Stimulated activated CD4-positive, alpha-beta T cell treated with anti-CD3 and anti-CD28 coated beads, TNF-alpha, amount 100 ng/mL, for 1 hour (primary cell): ENCODE data around the gene CEP95.
"Not testable (repeated sequence)": the region's sequence is repeated elsewhere in the genome, so short reads cannot be mapped to it uniquely, and the experiment has no call there.

Experiments
- DNase-seq, 3 donors: peaks; one replicate each; pipeline ENCODE4 v3.0.0-alpha.2; 2020; ENCODE audit warnings: low read depth in 3 of 3, low spot score in 1 of 3

CEP95 gene

DNA sequence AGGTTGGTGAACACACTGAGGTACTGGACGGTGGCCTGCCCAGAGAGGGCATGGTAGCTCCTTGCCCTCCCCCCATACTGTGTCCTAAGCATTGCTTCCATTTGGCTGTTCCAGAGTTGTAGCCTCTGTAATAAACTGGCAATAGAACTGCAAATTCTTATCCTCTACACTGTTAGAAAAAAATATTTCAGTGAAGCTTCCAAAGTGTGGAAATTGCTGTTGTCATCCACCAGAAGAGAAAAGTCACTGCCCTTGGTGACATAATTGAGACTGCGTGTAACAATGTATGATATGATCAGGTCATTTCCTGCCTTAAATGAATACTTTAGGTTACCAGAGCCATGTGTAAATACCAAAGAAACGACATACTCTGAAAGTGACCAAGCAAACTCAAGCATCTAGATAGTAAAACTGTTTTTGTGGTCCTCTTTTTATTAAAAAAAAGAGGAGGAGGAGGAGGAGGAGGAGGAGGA, 65.9 kb downstream of the CEP95 start:
- DNase-seq, result no peak

DNA sequence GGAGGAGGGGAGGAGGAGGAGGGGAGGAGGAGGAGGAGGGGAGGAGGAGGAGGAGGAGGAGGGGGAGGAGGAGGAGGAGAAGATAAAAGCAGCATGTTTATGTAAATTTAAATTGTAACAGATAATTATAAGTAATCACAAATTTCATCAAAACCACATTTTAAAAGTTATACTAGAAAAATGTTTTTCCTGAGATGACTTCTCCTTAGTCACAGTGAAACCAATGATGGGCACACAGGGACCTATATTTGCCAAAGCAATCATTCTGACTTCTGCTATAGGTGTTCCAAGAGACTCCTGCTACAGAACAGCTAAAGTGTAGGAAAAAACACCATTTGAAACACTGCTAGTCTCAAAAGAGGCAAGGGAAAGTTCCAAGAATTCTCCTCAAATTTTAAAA, 66.4 kb downstream of the CEP95 start:
- DNase-seq, result no peak

DNA sequence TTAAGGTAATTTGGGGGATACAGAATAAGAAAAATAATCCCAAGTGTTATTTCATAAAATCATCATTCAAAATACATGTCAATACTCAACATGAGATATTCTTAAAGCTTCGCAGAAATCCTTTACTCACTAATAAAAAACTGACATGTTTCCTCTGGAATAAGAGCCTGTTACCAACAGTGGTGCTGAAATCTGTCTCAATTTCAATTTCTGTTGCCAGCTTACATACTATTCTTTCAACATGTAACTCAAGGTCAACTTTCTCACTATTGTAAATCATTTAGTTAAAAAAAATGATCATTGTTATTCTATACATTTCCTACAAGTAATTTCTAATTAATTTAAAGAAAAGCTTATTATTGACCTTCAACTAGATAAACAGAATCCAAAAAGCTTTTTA, 67.9 kb downstream of the CEP95 start:
- no peak for DNase-seq

- no peak for DNase-seq
Measured at GRCh38 chr17:64575431-64575830, 68.7 kb downstream of the CEP95 start.

DNA sequence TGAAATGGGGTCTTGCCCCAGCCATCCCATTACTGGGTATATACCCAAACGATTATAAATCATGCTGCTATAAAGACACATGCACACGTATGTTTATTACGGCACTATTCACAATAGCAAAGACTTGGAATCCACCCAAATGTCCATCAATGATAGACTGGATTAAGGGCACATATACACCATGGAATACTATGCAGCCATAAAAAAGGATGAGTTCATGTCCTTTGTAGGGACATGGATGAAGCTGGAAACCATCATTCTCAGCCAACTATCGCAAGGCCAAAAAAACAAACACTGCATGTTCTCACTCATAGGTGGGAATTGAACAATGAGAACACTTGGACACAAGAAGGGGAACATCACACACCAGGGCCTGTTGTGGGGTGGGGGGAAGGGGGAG, 70.2 kb downstream of the CEP95 start:
- not testable (repeated sequence) for DNase-seq

DNA sequence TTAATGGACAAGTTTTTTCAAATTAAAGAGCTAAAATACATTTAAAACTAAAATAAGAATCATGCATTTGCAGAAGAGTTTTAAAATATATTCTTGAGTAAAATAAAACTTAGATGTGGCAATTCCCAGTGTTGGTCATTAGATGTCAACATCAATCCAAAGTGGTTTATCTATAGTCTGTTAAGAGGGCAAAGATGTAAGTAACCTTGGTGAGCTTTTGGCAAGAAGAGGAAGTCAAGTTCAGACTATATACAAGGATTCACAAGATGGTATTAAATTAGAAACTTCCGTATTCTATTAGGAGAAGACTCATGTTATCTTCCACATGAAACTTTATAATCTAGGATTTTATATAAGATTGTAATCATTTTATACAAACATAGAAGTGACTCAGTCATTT, 73.1 kb downstream of the CEP95 start:
- no peak for DNase-seq

GRCh38 chr17:64580384-64581315, 73.9 kb downstream of the CEP95 start:
- no peak for DNase-seq

DNA sequence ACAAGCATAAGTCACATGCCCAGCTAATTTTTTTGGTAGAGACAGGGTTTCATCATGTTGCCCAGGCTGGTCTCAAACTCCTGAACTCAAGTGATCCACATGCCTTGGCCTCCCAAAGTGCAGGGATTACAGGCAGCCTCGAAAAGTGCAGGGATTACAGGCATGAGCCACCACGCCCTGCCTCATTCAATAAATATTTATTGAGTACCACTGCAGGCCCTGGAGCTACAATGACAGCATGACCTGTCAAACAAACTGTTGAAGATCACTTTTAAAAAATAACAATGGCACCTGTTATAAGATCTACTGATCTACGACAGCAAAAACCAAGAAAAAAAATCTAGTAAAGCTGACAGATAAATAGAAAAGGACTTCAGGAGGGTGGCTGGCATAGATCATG, 76.3 kb downstream of the CEP95 start:
- no peak for DNase-seq

DNA sequence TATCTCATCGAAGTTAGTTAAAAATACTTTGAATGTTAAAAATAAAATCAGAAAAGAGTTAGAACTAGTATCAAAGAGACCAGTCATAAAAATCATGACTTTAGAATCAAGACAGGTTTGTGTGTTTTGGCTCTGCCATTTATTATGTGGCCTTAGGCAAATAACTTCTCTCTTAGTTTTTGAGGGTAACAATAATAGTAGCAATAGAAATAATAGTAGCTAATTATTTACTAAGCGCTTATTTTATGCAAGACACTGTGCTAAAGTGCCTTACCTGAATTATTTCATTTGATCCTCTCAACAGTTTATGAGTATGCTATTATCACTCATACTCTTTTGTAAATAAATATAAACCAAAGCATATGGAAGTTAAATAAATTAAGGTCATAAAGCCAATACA, 78.4 kb downstream of the CEP95 start:
- no peak for DNase-seq
